Measurements from ENCODE around the gene EMILIN2.
A peak's percentile ranks its signal among the peaks of the same experiment; 100 is the strongest.
"Not testable (repeated sequence)": the region's sequence is repeated elsewhere in the genome, so short reads cannot be mapped to it uniquely, and the experiment has no call there.

Gene EMILIN2

DNA sequence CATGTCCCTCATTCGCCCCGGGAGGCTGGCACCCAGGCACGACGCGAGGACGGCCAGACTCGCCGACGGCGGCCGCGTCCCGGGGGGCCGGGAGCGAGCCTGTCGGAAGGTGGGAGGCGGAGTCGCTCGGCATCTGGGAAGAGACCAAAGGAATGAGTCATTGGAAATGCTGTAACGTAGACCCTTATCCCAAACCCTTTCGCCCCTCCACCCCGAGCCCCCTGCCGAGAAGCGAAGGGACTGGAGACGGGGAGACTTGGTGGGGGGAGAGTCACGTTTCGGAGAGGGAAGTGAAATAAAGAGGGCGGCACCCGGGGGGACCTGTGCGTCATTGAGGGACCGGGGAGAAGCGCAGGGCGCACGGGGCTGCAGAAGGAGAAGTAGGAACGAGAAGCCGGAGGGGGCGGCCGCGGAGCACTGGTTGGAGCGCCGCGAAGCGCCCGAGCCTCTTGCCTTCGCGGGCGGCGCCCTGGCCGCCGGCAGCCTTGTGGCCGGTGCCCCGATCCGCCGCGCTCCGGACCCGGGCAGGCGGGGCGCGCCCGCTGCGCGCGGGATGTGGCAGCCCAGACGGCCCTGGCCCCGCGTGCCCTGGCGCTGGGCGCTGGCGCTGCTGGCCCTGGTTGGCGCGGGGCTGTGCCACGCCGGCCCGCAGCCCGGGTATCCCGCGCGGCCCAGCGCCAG, at the start of gene EMILIN2:
Gene EMILIN2, plus strand, starts transcription at position 371 of the 681 bp plus-strand sequence. Its CDS starts 183 bp downstream, at position 554.
- TF ChIP-seq GATA1 (IDR thresholded peaks at IDR 0.05; ENCODE audit: low read depth, low read length) (no peak), POLR2A (IDR thresholded peaks at IDR 0.05; ENCODE audit: low read length) (peak; percentile 37)
- no peak for DNase-seq

DNA sequence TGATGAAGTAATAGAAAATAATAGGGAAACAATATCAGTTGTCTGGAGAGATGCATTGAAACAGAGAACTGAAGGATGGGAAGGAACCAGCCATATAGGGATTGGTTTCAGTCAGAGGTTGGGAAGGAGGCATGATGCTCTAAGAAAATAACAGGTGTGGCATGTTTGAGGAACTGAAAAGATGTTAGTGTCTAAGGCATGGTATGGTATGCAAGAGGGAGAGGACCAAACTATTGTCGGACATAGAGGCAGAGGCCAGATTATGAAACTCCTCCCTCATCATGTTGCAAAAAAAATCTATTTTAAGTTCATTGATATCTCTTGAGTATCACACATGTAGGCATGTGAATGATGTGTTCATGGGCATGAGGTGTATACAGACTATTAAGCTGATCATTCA, 48.9 kb upstream of the EMILIN2 start:
- no peak for TF ChIP-seq GATA1 (IDR thresholded peaks at IDR 0.05; ENCODE audit: low read depth, low read length)
- TF ChIP-seq POLR2A (IDR thresholded peaks at IDR 0.05; ENCODE audit: low read length), result no peak
- no peak for DNase-seq

DNA sequence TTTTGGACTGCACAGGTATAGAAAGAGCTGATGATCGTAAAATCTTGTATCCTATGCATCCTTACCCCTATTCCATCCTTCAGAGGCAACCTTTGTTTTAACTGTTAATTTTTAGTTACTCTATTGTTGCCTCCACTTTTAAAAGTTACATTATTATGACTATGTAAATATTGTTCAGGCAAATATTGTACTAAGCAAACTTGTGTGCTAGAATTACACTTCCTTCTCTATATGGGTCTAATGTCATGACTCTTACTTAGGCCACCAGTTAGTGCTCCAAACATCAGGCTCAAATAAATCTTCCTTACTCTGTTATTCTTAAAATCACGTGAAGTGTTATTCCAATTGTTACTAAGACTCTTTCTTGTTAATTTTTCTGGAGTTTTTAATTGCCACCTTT, 47.4 kb upstream of the EMILIN2 start:
- no peak for DNase-seq
- no peak for TF ChIP-seq GATA1 (IDR thresholded peaks at IDR 0.05; ENCODE audit: low read depth, low read length)
- TF ChIP-seq POLR2A (IDR thresholded peaks at IDR 0.05; ENCODE audit: low read length), result no peak

DNA sequence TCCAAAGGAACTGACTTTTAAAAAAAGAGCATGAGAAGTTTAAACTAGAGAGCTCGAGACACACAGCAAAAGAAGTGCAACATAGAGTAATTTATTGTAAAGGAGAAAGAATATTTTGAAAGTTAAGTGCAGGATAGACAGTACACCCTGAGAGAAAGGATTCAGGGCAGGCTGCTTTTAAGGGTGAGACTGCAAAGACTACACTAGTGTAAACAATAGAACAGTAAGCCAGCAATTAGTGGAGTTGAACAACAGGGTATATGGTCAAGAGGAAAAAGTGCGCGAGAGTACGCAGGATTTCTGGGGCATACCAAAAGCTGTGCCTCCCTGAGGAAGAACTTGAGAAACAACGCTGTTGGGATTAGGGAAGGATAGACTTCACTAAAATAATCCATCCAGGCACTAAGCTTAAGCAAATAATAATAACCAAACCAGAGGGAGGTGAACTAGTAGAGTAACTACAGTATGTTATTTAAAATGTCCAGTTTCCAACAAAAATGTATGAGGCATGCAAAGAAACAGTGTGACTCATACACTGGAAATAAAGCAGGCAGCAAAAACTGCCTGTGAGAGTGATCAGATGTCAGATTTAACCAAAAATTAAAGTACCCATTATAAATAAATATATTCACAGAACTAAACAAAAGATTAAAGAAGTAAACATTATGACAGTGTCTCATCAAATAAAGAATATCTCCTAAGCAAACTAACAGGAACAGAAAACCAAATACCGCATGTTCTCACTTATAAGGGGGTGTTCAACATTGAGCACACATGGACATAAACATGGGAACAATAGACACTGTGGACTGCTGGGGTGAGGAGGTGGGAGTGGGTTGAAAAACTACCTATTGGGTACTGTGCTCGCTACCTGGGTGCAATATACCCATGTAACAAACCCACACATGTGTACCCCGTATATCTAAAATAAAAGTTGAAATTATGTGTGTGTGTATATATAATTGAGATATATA, 40.5 kb upstream of the EMILIN2 start:
- no peak for DNase-seq
- TF ChIP-seq POLR2A (IDR thresholded peaks at IDR 0.05; ENCODE audit: low read length) (no peak), GATA1 (IDR thresholded peaks at IDR 0.05; ENCODE audit: low read depth, low read length) (no peak)

DNA sequence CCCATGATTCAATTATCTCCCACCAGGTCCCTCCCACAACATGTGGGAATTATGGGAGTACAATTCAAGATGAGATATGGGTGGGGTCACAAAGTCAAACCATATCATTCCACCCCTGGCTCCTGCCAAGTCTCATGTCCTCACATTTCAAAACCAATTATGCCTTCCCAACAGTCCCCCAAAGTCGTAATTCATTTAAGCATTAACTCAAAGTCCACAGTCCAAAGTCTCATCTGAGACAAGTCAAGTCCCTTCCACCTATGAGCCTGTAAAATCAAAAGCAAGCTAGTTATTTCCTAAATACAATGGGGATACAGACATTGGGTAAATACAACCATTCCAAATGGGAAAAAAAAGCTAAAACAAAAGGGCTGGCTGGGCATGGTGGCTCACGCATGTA, 38.2 kb upstream of the EMILIN2 start:
- DNase-seq, result not testable (repeated sequence)

DNA sequence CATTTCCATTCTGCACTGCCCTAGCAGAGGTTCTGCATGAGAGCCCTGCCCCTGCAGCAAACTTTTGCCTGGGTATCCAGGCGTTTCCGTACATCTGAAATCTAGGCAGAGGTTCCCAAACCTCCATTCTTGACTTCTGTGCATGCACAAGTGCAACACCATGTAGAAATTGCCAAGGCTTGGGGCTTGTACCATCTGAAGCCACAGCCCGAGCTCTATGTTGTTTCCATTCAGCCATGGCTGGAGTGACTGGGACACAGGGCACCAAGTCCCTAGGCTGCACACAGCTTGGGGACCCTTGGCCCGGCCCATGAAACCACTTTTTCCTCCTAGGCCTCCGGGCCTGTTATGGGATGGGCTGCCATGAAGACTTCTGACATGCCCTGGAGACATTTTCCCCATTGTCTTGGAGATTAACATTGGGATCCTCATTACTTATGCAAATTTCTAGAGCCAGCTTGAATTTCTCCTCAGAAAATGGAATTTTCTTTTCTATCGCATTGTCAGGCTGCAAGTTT, 37.1 kb upstream of the EMILIN2 start:
- DNase-seq, result not testable (repeated sequence)

DNA sequence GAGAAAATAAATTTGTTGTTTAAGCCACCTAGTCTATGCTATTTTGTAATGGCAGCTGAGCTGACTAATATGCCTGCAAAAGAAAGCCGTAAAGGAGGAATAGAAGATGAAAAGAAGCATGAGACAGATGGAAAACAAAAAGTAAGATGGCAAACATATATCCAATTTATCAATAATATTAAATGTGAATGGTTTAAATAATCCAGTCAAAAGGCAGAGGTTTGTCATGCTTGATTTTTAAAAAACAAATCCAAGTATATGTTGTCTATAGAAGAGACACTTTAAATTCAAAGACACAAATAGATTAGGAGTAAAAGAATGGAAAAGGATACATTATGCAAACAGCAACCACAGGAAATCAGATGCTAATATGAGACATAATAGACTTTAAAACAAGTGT, 35.4 kb upstream of the EMILIN2 start:
- no peak for TF ChIP-seq POLR2A (IDR thresholded peaks at IDR 0.05; ENCODE audit: low read length)
- no peak for TF ChIP-seq GATA1 (IDR thresholded peaks at IDR 0.05; ENCODE audit: low read depth, low read length)
- no peak for DNase-seq

DNA sequence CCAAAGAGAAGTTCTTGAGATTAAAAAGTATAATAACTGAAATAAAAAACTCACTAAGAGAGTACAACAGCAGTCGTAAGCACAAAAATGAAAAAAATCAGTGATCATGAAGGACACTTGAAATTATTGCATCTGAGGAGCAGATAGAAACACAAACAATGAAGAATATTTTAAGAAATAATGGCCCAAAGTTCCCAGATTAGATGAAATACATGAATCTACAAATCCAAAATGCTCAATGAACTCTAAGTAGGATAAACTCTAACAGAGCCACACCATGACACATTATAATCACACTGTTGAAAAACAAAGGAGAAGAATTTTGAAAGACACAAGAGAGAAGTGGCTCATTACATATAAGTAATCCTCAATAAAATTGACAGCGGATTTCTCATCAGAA, 31.9 kb upstream of the EMILIN2 start:
- TF ChIP-seq GATA1 (IDR thresholded peaks at IDR 0.05; ENCODE audit: low read depth, low read length) (no peak), POLR2A (IDR thresholded peaks at IDR 0.05; ENCODE audit: low read length) (no peak)
- DNase-seq, result no peak

DNA sequence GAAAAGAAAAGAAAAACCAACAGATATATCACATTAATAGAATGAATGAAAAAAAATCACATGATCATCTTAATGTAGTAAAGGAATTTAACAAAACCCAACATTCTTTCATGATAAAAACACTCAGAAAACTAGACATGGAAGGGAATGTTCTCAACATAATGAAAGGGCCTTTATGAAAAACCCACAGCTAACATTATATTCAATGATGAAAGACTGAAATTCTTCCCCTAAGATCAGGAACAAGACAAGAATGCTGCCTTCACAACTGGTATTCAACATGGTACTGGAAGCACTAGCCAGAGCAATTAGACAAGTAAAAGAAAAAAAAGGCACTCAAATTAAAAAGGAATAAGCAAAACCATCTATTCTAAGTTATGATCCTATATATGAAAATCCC, 28.5 kb upstream of the EMILIN2 start:
- no peak for TF ChIP-seq POLR2A (IDR thresholded peaks at IDR 0.05; ENCODE audit: low read length)
- DNase-seq, result no peak

DNA sequence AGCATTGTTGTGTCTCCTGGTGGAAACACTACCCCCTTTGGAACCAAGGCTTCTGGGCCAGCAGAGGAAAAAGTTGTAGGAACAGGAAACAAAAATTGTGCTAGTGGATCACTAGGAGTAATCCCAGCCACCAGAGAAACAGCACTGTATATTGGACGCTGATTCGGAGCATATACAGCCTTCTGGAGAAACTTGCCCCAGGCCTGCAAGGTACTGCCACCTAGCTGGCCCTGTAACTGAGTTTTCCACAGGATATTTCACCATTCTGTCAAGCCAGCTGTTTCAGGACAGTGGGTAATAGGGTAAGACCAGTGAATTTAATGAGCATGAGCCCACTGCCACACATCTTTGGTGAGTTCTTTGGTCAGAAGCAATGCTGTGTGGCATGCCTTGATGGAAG, 25.1 kb upstream of the EMILIN2 start:
- TF ChIP-seq GATA1 (IDR thresholded peaks at IDR 0.05; ENCODE audit: low read depth, low read length), result no peak
- no peak for TF ChIP-seq POLR2A (IDR thresholded peaks at IDR 0.05; ENCODE audit: low read length)
- DNase-seq, result no peak

DNA sequence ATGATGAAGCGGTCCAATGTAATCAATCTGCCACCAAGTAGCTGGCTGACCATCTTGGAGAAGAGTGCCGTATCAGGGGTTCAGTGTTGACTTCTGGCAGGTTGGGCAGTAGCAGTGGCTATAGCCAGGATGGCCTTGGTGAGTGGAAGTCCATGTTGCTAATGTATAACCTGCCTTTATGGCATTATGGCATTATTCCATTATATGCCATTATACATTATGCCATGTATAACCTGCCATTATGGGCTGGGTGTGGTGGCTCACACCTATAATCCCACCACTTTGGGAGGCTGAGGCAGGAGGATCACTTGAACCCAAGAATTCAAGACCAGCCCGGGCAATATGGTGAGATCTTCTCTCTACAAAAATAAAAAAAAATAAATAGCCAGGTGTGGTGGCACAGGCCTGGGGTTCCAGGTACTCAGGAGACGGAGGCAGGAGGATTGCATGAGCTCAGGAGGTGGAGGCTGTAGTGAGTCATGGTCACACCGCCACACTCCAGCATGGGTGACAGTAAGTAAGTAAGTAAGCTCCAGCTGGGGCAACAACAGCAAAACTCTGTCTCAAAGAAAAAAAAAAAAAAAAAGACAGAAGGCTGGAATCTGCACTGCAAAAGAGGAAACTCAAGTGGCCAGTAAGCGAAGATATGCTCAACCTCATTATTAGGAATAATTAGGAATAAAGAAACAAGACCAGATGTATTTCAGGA, 24.4 kb upstream of the EMILIN2 start:
- TF ChIP-seq POLR2A (IDR thresholded peaks at IDR 0.05; ENCODE audit: low read length) (no peak), GATA1 (IDR thresholded peaks at IDR 0.05; ENCODE audit: low read depth, low read length) (no peak)
- no peak for DNase-seq

DNA sequence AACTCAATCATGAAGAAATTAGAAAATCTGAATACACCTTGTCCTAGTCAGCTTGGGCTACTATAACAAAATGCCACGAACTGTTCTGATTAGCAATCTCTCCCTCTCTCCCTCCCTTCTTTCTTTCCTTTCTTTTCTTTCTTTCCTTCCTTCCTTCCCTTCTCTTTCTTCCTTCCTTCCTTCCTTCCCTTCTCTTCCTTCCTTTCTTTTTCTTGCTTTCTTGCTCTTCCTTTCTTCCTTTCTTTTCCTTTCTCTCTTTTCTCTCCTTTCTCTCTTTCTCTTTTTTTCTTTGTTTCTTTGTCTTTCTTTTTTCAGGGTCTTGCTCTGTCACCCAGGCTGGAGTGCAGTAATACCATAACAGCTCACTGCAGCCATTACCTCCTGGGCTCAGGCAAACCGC, 23.6 kb upstream of the EMILIN2 start:
- no peak for DNase-seq
- TF ChIP-seq POLR2A (IDR thresholded peaks at IDR 0.05; ENCODE audit: low read length) (no peak), GATA1 (IDR thresholded peaks at IDR 0.05; ENCODE audit: low read depth, low read length) (no peak)

DNA sequence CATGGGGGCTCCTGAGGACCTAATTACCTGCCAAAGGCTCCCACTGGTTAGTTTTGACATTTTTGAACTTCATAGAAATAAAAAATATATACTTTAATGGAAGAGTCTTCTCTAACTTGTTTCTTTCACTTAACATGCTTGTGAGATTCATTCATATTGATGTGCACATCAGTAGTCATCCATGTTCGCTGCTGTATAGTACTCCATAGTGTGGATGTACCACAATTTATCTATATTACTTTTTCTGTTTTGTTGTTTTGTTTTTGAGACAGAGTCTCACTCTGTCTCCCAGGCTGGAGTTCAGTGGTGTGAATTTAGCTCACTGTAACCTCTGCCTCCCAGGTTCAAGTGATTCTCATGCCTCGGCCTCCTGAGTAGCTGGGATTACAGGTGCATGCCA, 22.8 kb upstream of the EMILIN2 start:
- no peak for DNase-seq

DNA sequence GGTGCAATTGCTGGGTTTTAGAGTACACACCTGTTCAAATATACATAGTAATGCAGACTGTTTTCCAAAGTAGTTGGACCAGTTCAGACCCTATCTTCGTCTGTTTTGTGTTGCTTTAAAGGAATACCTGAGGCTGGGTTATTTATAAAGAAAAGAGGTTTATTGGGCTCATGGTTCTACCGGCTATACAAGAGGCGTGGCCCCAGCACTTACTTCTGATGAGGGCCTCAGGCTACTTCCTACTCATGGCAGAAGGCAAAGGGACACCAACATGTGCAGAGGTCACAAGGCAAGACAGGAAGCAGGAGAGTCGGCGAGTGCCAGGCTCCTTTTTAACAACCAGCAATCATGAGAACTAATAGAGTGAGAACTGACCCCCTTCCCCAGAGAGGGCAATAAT, 21.9 kb upstream of the EMILIN2 start:
- TF ChIP-seq GATA1 (IDR thresholded peaks at IDR 0.05; ENCODE audit: low read depth, low read length), result no peak
- TF ChIP-seq POLR2A (IDR thresholded peaks at IDR 0.05; ENCODE audit: low read length), result no peak
- DNase-seq, result no peak

More for the DNA sequence above, 22.8 kb upstream of the EMILIN2 start:
- no peak for TF ChIP-seq POLR2A (IDR thresholded peaks at IDR 0.05; ENCODE audit: low read length)
- no peak for TF ChIP-seq GATA1 (IDR thresholded peaks at IDR 0.05; ENCODE audit: low read depth, low read length)
